Heart right ventricle (tissue), 16 donors: ENCODE measurements around the gene PARD3. TPM values are rescaled to one million over a fixed set of nuclear protein-coding genes. Genes with fewer than 3 reads are reported as not detected.

Experiments
- ATAC-seq, 8 donors: fragments of 200-7000 bp; cut with Tn5 transposase; one replicate each; pipeline ENCODE4 v1.9.1; 2020; ENCODE audit warnings: mild to moderate bottlenecking in 8 of 8, moderate library complexity in 8 of 8, moderate number of reproducible peaks in 1 of 8
- DNase-seq, 2 donors: peaks; one replicate each; pipeline ENCODE4 v3.0.0-alpha.2; 2020
- H3K27ac ChIP-seq, 10 donors: fragments of 200-600 bp; sonication (generic) in 2 of 10; one replicate each; pipeline versions ENCODE4 v1.5.0 to v1.8.0; 2020 to 2022; ENCODE audit warnings: mild to moderate bottlenecking in 3 of 10
- H3K27me3 ChIP-seq, 7 donors: fragments of 200-600 bp; one replicate each; pipeline ENCODE4 v1.8.0; 2021 to 2022; ENCODE audit warnings: mild to moderate bottlenecking in 2 of 7
- H3K36me3 ChIP-seq, 9 donors: fragments of 200-600 bp; sonication (generic) in 1 of 9; one replicate each; pipeline versions ENCODE4 v1.5.0 to v1.8.0; 2020 to 2022; ENCODE audit warnings: mild to moderate bottlenecking in 2 of 9
- H3K4me1 ChIP-seq, 9 donors: fragments of 200-600 bp; sonication (generic) in 1 of 9; one replicate each; pipeline versions ENCODE4 v1.5.0 to v1.8.0; 2020 to 2022; ENCODE audit warnings: mild to moderate bottlenecking in 4 of 9
- H3K4me3 ChIP-seq, 10 donors: fragments of 200-600 bp; sonication (generic) in 2 of 10; one replicate each; pipeline versions ENCODE4 v1.5.0 to v1.8.0; 2020 to 2022; ENCODE audit warnings: mild to moderate bottlenecking in 7 of 10, moderate library complexity in 2 of 10
- H3K9me3 ChIP-seq, 11 donors: fragments of 200-600 bp in 10 of 11; sonication (generic) in 2 of 11; one replicate each; pipeline versions ENCODE4 v1.5.0 to v1.8.0; 2013 to 2022; ENCODE audit warnings: mild to moderate bottlenecking in 2 of 11, control low read depth in 1 of 11, moderate library complexity in 1 of 11
- WGBS, 2 donors: extraction: QIAGEN DNeasy Blood & Tissue Kit; methylation state at CpG; one replicate each; pipeline ENCODE4 v1.1.7; 2013; ENCODE audit warnings: inconsistent platforms in 1 of 2; 5-methylcytosine and 5-hydroxymethylcytosine counted together
- intact Hi-C, 10 donors: fragments of 100-400 bp; cut with DNase I; formaldehyde crosslinking; loops; one replicate each; pipeline versions ENCODE4 v1.11.1 to v1.14.2; 2022
- polyA plus RNA-seq, 2 donors: library from polyadenylated mRNA; stranded (reverse); fragments of 200-250 nt; gene quantifications; one replicate each; pipeline ENCODE4 v1.2.3, GENCODE V29; 2013
- total RNA-seq, 10 donors: library from RNA; stranded (reverse); fragmentation: NEBNext Ultra II Directional in 3 of 10; extraction: Animal tissue kit (Norgen Biotek cat#: 25700) in 3 of 10; gene quantifications; one replicate each; pipeline versions ENCODE4 v1.2.1 to v1.2.4, GENCODE V29; 2021 to 2023
- TF ChIP-seq, protein P1 (sequence below), 9 donors: fragments of 200-600 bp; sonication (generic) in 2 of 9; IDR thresholded peaks; one replicate each; pipeline versions ENCODE4 v1.5.0 to v1.8.0; 2021 to 2022; ENCODE audit warnings: antibody characterized with exemption in 9 of 9, mild to moderate bottlenecking in 5 of 9, moderate library complexity in 1 of 9
- donor health status: Arrhythmogenic right ventricular cardiomyopathy.
- donor health status: ischemic (EF 13 %, LVEDD 7.1; RV severe dilation, severe dysfunction).
- donor health status: healthy with polysubstance abuse.
- donor health status: DM: no; HTN: yes; CAD: no.
- donor health status: DM: no; HTN: no; CAD: no.
- donor health status: ischemic (EF 25% LVEDD 6.9; RV normal size, moderate dysfunction).
- donor health status: ischemic (EF 25% LVEDD 5.7; RV mildly dilated, moderate dysfunction).
- donor health status: healthy.
- donor health status: DM: yes; HTN: yes; CAD: no.
- donor health status: Ischemic cardiomyopathy.
- donor health status: ischemic (EF 35%, LVEDD 5.7; RV mildly dilated, moderate dysfunction).
- donor health status: nonischemic (EF 11% LVEDD 7.7; RV severe dilation, severe dysfunction).
- donor health status: DM: yes; HTN: yes; CAD: no.
- donor health status: PGD.
- donor health status: ischemic (EF 29% LVEDD 5.4; RV normal size, mild dysfunction).
- donor health status: nonischemic (EF 23%, LVEDD 6.1; RV moderate dilation, normal function).

The PARD3 gene
- total and polyA plus RNA-seq, 12 donors: 19.7 to 41.8 (median 34.2) TPM

DNA sequence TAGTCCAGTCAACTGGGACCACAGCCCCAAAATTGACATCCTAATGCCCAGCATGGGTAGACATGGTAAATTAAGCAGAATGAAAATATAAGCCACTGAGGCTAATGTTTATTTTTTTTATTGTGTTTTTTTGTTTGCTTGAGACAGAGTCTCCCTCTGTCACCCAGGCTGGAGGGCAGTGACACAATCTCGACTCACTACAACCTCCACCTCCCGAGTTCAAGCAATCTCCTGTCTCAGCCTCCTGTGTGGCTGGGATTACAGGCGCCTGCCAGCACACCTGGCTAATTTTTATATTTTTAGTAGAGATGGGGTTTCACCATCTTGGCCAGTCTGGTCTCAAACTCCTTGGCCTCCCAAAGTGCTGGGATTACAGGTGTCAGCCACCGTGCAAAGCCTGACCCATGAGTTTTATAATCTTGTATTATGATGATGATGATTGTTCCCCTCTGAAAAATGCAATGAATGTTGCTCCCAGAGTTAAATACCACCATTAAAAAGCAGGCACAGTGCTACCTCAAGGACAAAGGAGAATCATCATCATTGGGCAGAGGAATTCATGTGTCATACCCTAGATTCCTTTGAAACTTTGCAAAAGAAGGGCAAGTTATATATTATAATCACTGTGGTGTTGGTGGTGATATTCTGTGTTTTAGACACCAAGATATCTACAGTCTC, 228.0 kb downstream of the PARD3 start:
- no peak overlapping the region for H3K27ac ChIP-seq
- no peaks in the 10 kb centered on the region for H3K27me3 ChIP-seq
- 95 to 98% methylated on average over 4 of the region's 4 CpGs for WGBS, 2 donors

DNA sequence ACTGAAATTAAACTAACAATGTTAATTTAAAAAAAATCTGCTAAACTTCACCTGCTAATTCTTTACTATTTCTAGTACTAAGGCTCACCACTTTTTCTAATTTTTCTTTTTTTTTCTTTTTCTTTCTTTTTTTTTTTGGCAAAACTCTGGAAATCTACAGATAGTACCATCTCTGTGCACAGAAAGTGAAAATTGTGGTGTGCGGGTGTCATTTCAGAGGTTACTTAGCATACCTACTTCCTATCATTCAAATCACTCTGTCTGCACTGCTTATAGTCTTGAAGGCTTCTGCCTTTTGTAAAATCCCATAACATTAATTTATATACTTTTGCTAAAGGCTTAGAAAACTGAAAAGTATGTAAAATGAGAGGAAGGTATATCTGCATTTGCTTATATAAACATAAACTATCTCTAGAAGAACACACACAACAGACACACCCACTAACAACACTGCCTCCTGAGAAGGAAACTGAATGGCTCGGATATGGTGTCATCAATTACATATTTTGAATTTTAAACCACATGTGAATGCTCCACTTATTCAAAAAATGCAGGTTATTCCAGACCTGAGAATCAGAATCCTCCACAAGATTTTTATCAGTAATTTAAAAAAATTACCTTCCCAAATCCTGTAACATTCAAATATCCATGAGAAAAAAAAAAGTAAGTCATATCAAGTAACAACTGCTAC, 229.5 kb downstream of the PARD3 start:
- TF ChIP-seq, protein P1, sequence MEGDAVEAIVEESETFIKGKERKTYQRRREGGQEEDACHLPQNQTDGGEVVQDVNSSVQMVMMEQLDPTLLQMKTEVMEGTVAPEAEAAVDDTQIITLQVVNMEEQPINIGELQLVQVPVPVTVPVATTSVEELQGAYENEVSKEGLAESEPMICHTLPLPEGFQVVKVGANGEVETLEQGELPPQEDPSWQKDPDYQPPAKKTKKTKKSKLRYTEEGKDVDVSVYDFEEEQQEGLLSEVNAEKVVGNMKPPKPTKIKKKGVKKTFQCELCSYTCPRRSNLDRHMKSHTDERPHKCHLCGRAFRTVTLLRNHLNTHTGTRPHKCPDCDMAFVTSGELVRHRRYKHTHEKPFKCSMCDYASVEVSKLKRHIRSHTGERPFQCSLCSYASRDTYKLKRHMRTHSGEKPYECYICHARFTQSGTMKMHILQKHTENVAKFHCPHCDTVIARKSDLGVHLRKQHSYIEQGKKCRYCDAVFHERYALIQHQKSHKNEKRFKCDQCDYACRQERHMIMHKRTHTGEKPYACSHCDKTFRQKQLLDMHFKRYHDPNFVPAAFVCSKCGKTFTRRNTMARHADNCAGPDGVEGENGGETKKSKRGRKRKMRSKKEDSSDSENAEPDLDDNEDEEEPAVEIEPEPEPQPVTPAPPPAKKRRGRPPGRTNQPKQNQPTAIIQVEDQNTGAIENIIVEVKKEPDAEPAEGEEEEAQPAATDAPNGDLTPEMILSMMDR (IDR thresholded peaks at IDR 0.05): no peak

More for the DNA sequence above, 228.0 kb downstream of the PARD3 start:
- intact Hi-C loops: no loop called here
- Histone ChIP-seq H3K4me1 (peaks cover 0 to 23% (median 5%) of the 10 kb centered on the region in 9 donors), H3K4me3 (no peak overlapping the region), H3K9me3 (no peaks in the 10 kb centered on the region), H3K36me3 (no peaks in the 10 kb centered on the region)
- DNase-seq: no peak
- TF ChIP-seq, protein P1 (IDR thresholded peaks at IDR 0.05): no peak
- ATAC-seq: no peak

DNA sequence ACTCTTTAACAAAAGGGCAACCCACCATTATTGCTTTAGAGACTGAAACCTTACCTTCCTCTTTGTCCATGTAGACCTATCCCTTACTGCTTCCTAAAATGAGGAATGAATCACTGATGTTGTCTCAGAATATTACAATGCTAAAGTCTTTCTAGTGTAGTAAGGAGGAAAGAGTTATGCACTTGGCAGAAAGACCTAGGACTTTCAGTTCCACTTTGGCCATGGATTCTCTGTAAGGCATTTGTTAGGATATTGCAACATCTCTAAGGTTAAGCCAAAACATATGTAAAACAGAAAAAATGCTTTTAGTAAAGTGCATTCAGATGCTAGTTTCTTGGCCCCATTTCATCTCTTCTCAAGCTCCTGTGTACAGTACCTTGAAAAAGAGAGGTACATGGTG, 230.9 kb downstream of the PARD3 start:
- intact Hi-C loops: loop anchor here in 1 of 10 donors (5.0 kb wide), 1 partner anchor 47 kb away; no protein-coding TSS in a partner anchor

More for the DNA sequence above, 229.5 kb downstream of the PARD3 start:
- Histone ChIP-seq H3K36me3 (no peaks in the 10 kb centered on the region), H3K27ac (no peak overlapping the region), H3K4me3 (no peak overlapping the region), H3K27me3 (no peaks in the 10 kb centered on the region), H3K9me3 (no peaks in the 10 kb centered on the region), H3K4me1 (peaks cover 0 to 29% (median 7%) of the 10 kb centered on the region in 9 donors)
- 93 to 96% methylated on average over 2 of the region's 2 CpGs for WGBS, 2 donors
- ATAC-seq (no peak), DNase-seq (no peak)
- intact Hi-C loops: no loop called here

More for the DNA sequence above, 230.9 kb downstream of the PARD3 start:
- Histone ChIP-seq H3K4me1 (peaks cover 0 to 29% (median 12%) of the 10 kb centered on the region in 9 donors), H3K9me3 (no peaks in the 10 kb centered on the region), H3K36me3 (no peaks in the 10 kb centered on the region), H3K4me3 (no peak overlapping the region), H3K27ac (peak overlapping the region in 1 of 10 donors; percentile 18), H3K27me3 (no peaks in the 10 kb centered on the region)
- ATAC-seq (peak in 3 of 8 donors; percentile 38 to 77 (median 57)), DNase-seq (no peak)
- TF ChIP-seq, protein P1 (IDR thresholded peaks at IDR 0.05): no peak
